HG03103 (cell line): ENCODE measurements around the gene FOXO3.
"Not testable (repeated sequence)": the region's sequence is repeated elsewhere in the genome, so short reads cannot be mapped to it uniquely, and the experiment has no call there.

Source experiments
- ATAC-seq: cut with Tn5 transposase; IDR thresholded peaks from one replicate; pipeline ENCODE4 v1.9.1; 2021; ENCODE audit warnings: low read depth; ENCODE audit not compliant: unreplicated experiment

Gene FOXO3

DNA sequence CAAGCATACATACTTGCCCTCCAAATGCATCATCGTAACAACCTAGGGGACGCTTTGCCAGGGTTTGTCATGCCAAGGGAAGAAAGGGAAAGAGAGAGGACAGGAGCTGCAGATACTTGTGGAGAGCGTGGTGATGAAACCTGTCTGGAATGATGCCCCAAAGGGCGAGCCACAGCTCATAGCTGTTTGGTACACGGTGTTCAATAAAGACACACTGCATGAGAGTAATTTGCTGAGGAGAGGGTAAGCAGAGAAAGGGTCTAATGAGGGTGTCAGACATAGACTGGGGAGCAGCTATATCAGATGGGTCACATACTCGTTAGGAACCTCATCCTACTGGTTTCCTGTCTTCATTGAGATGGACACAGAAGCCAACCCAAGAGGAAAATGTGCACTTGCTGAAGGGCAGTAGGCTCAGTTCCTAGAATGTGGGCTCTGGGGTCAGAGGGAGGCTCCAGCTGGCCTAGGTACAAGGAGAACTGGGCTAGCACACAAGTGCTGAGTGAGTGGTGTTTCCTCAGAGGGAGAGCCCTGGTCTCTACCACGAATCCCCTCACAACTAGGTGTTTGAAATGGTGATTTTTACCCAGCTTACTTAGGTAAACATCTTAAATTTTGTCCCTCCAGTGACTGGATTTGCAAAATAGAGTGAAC is 5.2 kb upstream of the FOXO3 start:
- no peak for ATAC-seq

GRCh38 chr6:108556250-108556649 is 4.5 kb upstream of the FOXO3 start:
- ATAC-seq = no peak

GRCh38 chr6:108556866-108557493 is 3.7 kb upstream of the FOXO3 start:
- ATAC-seq = no peak

- no peak for ATAC-seq
Observed at GRCh38 chr6:108557494-108558371, 3.0 kb upstream of the FOXO3 start.

GRCh38 chr6:108558372-108559096 is 2.2 kb upstream of the FOXO3 start:
- ATAC-seq = peak; percentile 45

- peak; percentile 37 for ATAC-seq
Observed at GRCh38 chr6:108559097-108559883, 1.4 kb upstream of the FOXO3 start.

- ATAC-seq = no peak
Observed at GRCh38 chr6:108559884-108560462, 744 bp upstream of the FOXO3 start.

DNA sequence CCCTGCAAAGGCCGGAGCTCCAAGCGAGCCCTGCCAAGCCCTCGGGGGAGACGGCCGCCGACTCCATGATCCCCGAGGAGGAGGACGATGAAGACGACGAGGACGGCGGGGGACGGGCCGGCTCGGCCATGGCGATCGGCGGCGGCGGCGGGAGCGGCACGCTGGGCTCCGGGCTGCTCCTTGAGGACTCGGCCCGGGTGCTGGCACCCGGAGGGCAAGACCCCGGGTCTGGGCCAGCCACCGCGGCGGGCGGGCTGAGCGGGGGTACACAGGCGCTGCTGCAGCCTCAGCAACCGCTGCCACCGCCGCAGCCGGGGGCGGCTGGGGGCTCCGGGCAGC is 561 bp downstream of the FOXO3 start:
- not testable (repeated sequence) for ATAC-seq

DNA sequence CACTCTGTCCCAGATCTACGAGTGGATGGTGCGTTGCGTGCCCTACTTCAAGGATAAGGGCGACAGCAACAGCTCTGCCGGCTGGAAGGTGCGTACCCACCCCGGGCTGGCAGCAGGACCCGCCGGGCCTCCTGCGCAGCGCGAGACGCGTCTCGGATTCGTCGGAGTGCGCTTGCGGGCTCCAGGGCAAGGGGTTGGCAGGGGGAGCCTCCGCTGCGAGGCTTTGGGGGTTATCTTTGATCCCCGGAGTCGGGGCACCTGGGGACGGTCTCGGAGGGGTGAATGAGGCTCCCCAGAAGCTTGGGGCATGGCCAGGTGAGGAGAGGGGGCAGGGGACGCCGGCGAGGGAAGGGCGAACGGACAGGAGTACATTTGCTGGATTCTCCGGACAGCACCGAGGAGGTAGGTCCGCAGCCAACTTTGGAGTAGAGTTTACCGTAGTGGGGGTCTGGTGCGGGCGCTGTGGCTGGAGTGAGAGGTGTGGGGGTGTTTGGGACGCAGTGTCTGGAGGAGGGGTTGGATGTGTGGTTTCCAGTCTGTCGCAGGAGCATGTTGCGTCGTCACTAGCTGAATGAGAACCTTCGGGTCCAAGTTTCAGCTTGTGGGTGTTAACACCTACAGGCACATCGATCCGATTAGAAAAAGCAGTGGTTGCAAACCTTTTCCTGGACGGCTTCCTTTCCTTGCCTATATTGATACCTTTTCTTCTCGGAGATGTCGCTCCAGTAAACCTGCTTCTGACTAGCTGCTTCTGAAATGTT is 1.2 kb downstream of the FOXO3 start:
- no peak for ATAC-seq

GRCh38 chr6:108562503-108562993 is 1.8 kb downstream of the FOXO3 start:
- no peak for ATAC-seq

- no peak for ATAC-seq
Observed at GRCh38 chr6:108563292-108563691, 2.6 kb downstream of the FOXO3 start.

DNA sequence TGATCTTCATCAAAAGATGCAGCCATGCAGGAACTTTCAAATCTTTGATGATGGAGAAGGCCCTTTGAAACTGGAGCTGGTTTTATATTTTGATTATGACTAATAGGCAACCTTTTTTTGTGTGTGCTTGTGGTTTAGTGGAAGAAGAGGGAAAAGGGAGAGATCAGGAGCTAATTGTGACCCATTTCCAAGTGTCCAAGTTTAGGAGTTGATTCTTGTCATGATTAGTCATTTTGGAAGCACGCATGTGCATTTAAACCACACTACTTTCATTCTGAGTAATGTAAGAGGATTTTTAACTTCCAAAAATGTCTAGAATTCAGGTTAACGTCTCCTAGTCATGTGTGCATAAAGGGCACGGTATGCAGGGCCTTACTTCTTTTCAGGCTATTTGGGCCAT is 3.5 kb downstream of the FOXO3 start:
- ATAC-seq = no peak

DNA sequence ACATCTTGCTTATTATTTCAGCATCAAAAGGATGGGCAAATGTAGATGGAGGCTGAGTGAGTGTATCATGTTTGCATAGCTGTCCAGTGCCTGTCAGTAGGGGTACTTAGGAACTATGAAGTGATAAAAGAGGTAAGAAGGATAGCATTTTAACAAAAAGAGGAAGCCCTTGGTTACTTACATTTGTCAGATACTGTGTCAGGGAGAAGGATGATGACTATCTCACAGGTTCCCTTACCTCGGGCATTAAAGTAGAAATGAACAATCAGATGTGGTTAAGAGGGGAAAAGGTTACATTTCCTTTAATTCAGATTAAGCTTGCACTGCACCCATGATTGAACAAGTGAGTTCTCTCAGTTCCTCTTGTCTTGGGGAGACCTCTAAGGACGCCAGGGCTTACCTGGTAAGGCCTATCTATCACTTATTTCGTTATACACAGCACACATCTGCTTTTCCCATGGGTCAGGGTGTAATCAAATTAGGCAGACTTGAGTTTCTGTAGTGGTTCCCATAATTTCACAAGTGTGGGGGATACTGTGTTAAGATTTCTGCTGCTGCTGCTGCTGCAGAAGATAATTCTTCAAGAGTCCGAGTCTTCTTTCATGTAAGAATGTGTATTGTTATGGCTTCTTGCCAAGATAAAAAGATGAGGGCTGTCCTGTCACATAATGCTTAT is 4.5 kb downstream of the FOXO3 start:
- peak; percentile 72 for ATAC-seq

GRCh38 chr6:108565893-108566292 is 5.2 kb downstream of the FOXO3 start:
- no peak for ATAC-seq

DNA sequence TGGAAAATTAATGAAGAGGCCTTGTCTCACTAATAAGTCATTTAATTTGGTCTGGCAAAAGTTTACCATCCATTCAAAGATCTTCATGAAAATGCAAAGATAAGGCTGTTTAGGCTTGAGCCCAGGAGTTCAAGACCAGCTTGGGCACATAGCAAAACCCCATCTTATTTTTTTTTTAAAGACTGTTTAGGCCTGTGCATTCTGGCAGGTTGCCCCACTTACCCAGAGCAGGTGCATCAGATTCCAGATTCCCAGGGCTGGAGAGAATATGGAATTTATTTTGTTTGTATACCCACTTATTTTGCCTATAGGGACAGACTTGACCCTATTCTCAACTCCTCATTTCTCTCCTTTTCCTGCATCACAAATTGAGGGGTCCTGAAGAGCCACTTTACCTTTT is 5.7 kb downstream of the FOXO3 start:
- no peak for ATAC-seq

GRCh38 chr6:108568101-108568500 is 7.4 kb downstream of the FOXO3 start:
- ATAC-seq = no peak

GRCh38 chr6:108568551-108569305 is 8.0 kb downstream of the FOXO3 start:
- ATAC-seq = no peak

- no peak for ATAC-seq
Observed at GRCh38 chr6:108570517-108570916, 9.8 kb downstream of the FOXO3 start.
